GM19035 (cell line): ENCODE data around the gene GLS.

Experiments used
- ATAC-seq: cut with Tn5 transposase; IDR thresholded peaks from one replicate; pipeline ENCODE4 v1.9.1; 2021; ENCODE audit not compliant: unreplicated experiment

Gene GLS

GRCh38 chr2:191012346-191012745 is 131.7 kb downstream of the GLS start:
- no peak for ATAC-seq

GRCh38 chr2:191012845-191013681 is 132.4 kb downstream of the GLS start:
- ATAC-seq: peak; percentile 16

- ATAC-seq: no peak
These were observed 133.0 kb downstream of the GLS start for GRCh38 chr2:191013682-191013931.

GRCh38 chr2:191013932-191014652 is 133.5 kb downstream of the GLS start, which contains the start of gene STAT1:
STAT1 (minus strand) TSS chr2:191014171; CDS start chr2:191010003, 4,168 bp downstream.
- ATAC-seq: peak; percentile 83

GRCh38 chr2:191014653-191015020 is 134.0 kb downstream of the GLS start:
- ATAC-seq: peak; percentile 4
